HG02981 (cell line): ENCODE results near the gene MINAR1.

Source experiments
- ATAC-seq: cut with Tn5 transposase; IDR thresholded peaks from one replicate; pipeline ENCODE4 v1.9.1; 2021; ENCODE audit warnings: mild to moderate bottlenecking, moderate library complexity; ENCODE audit not compliant: unreplicated experiment

Gene MINAR1

GRCh38 chr15:79432345-79433275 is 474 bp downstream of the MINAR1 start:
- no peak for ATAC-seq

- no peak for ATAC-seq
These were observed 1.3 kb downstream of the MINAR1 start for GRCh38 chr15:79433276-79433990.

GRCh38 chr15:79434361-79434760 is 2.2 kb downstream of the MINAR1 start:
- no peak for ATAC-seq

GRCh38 chr15:79436037-79436780 is 4.1 kb downstream of the MINAR1 start:
- ATAC-seq: no peak

GRCh38 chr15:79437275-79438000 is 5.3 kb downstream of the MINAR1 start:
- no peak for ATAC-seq

- no peak for ATAC-seq
These were observed 7.1 kb downstream of the MINAR1 start for GRCh38 chr15:79439236-79439635.

GRCh38 chr15:79440355-79440908 is 8.3 kb downstream of the MINAR1 start:
- ATAC-seq: no peak

GRCh38 chr15:79442911-79443310 is 10.8 kb downstream of the MINAR1 start:
- ATAC-seq: no peak

- no peak for ATAC-seq
These were observed 14.9 kb downstream of the MINAR1 start for GRCh38 chr15:79447060-79447459.

- no peak for ATAC-seq
These were observed 18.5 kb downstream of the MINAR1 start for GRCh38 chr15:79450648-79451047.

GRCh38 chr15:79451361-79451999 is 19.3 kb downstream of the MINAR1 start:
- ATAC-seq: no peak

- ATAC-seq: no peak
These were observed 20.3 kb downstream of the MINAR1 start for GRCh38 chr15:79452244-79453051.

- ATAC-seq: no peak
These were observed 21.3 kb downstream of the MINAR1 start for GRCh38 chr15:79453446-79453845.

GRCh38 chr15:79454063-79454462 is 21.9 kb downstream of the MINAR1 start:
- ATAC-seq: no peak

- ATAC-seq: no peak
These were observed 23.2 kb downstream of the MINAR1 start for GRCh38 chr15:79455361-79455760.

- ATAC-seq: no peak
These were observed 23.8 kb downstream of the MINAR1 start for GRCh38 chr15:79455943-79456342.

- ATAC-seq: no peak
These were observed 26.4 kb downstream of the MINAR1 start for GRCh38 chr15:79458491-79458890.

GRCh38 chr15:79459666-79460065 is 27.5 kb downstream of the MINAR1 start:
- no peak for ATAC-seq
